Neutrophil (primary cell): ENCODE measurements around the gene GALNT6.
"Not testable (repeated sequence)": the region's sequence is repeated elsewhere in the genome, so short reads cannot be mapped to it uniquely, and the experiment has no call there.

ENCODE experiments used
- H3K27ac ChIP-seq: fragments of 200-600 bp; sonication (generic); 2 replicates; pipeline ENCODE4 v1.5.1; 2016; ENCODE audit warnings: mild to moderate bottlenecking, moderate library complexity
- H3K27me3 ChIP-seq: fragments of 200-600 bp; sonication (generic); 2 replicates; pipeline ENCODE4 v1.6.0; 2016; ENCODE audit warnings: mild to moderate bottlenecking
- H3K36me3 ChIP-seq: fragments of 200-600 bp; sonication (generic); 2 replicates; pipeline ENCODE4 v1.5.1; 2017
- H3K4me1 ChIP-seq, 2 experiments: fragments of 200-600 bp in 1 of 2; sonication (generic) in 1 of 2; 1 replicate in 1 of 2; 2 replicates in 1 of 2; pipeline versions ENCODE4 v1.5.1 to v1.6.1; 2013 to 2016; ENCODE audit warnings: low read depth in 1 of 2, low read length in 1 of 2, mild to moderate bottlenecking in 1 of 2, moderate library complexity in 1 of 2; ENCODE audit not compliant: control insufficient read depth in 1 of 2, insufficient read depth in 1 of 2
- H3K4me3 ChIP-seq, 2 experiments: fragments of 200-600 bp in 1 of 2; sonication (generic) in 1 of 2; 1 replicate in 1 of 2; 2 replicates in 1 of 2; pipeline ENCODE4 v1.5.1; 2013 to 2016; ENCODE audit warnings: low read depth in 1 of 2, low read length in 1 of 2, mild to moderate bottlenecking in 1 of 2, moderate library complexity in 1 of 2
- H3K9me3 ChIP-seq: fragments of 200-600 bp; sonication (generic); 2 replicates; pipeline ENCODE4 v1.5.1; 2016
- CTCF ChIP-seq: fragments of 200-600 bp; sonication (generic); IDR thresholded peaks from 2 replicates; pipeline ENCODE4 v1.5.1; 2016; ENCODE audit warnings: antibody characterized with exemption

GALNT6 gene

GRCh38 chr12:51341251-51342007 lies 49.8 kb downstream of the GALNT6 start:
- no peaks in the 10 kb centered on the region for H3K36me3 ChIP-seq
- no peaks in the 10 kb centered on the region for H3K27me3 ChIP-seq
- no peaks in the 10 kb centered on the region for H3K9me3 ChIP-seq
- peak; percentile 97 for TF ChIP-seq CTCF
- H3K4me1 ChIP-seq = peaks cover 14 to 17% of the 10 kb centered on the region in 2 experiments
- peak overlapping the region; percentile 60 for H3K27ac ChIP-seq
- peak overlapping the region; percentile 30 to 42 for H3K4me3 ChIP-seq

GRCh38 chr12:51339750-51340149 lies 51.5 kb downstream of the GALNT6 start:
- Histone ChIP-seq H3K36me3 (no peaks in the 10 kb centered on the region), H3K27ac (no peak overlapping the region), H3K4me3 (no peak overlapping the region), H3K9me3 (no peaks in the 10 kb centered on the region), H3K27me3 (no peaks in the 10 kb centered on the region), H3K4me1 (peaks cover 31 to 34% of the 10 kb centered on the region in 2 experiments)
- no peak for TF ChIP-seq CTCF

- Histone ChIP-seq H3K27ac (peak overlapping the region; percentile 75), H3K4me1 (peaks cover 34 to 36% of the 10 kb centered on the region in 2 experiments)
- H3K4me3 ChIP-seq, H3K36me3 ChIP-seq, H3K9me3 ChIP-seq, H3K27me3 ChIP-seq: not testable (repeated sequence)
Observed at GRCh38 chr12:51337336-51337735, 53.9 kb downstream of the GALNT6 start.

GRCh38 chr12:51335931-51336330 lies 55.3 kb downstream of the GALNT6 start:
- Histone ChIP-seq H3K4me3 (peak overlapping the region; percentile 27 to 28), H3K27ac (peak overlapping the region; percentile 75), H3K4me1 (peaks cover 28% of the 10 kb centered on the region in 2 experiments), H3K27me3 (no peaks in the 10 kb centered on the region), H3K36me3 (no peaks in the 10 kb centered on the region), H3K9me3 (no peaks in the 10 kb centered on the region)
- no peak for TF ChIP-seq CTCF

GRCh38 chr12:51334764-51335163 lies 56.4 kb downstream of the GALNT6 start:
- no peak for TF ChIP-seq CTCF
- Histone ChIP-seq H3K27me3 (no peaks in the 10 kb centered on the region), H3K4me3 (no peak overlapping the region), H3K9me3 (no peaks in the 10 kb centered on the region), H3K27ac (peak overlapping the region; percentile 75), H3K4me1 (peaks cover 33 to 34% of the 10 kb centered on the region in 2 experiments), H3K36me3 (no peaks in the 10 kb centered on the region)

- TF ChIP-seq CTCF = no peak
- Histone ChIP-seq H3K4me1 (peaks cover 45 to 47% of the 10 kb centered on the region in 2 experiments), H3K4me3 (no peak overlapping the region), H3K9me3 (no peaks in the 10 kb centered on the region), H3K27ac (no peak overlapping the region), H3K27me3 (no peaks in the 10 kb centered on the region), H3K36me3 (no peaks in the 10 kb centered on the region)
Observed at GRCh38 chr12:51333536-51333935, 57.7 kb downstream of the GALNT6 start.
